ENCODE data around the gene TTLL1.

TTLL1 gene

GRCh38 chr22:43088984-43089717 lies at the start of gene TTLL1:
TSS of gene TTLL1 (minus strand) at chr22:43089391. CDS start at chr22:43075586, 13,805 bp downstream.
- peak; percentile 85 for DNase-seq (ENCODE audit: low spot score)

- DNase-seq (ENCODE audit: low spot score): no peak
Measured at GRCh38 chr22:43136801-43137200, 47.6 kb upstream of the TTLL1 start.

- DNase-seq (ENCODE audit: low spot score): peak; percentile 36
Measured at GRCh38 chr22:43136255-43136654, 47.1 kb upstream of the TTLL1 start.

- no peak for DNase-seq (ENCODE audit: low spot score)
Measured at GRCh38 chr22:43135565-43135964, 46.4 kb upstream of the TTLL1 start.

GRCh38 chr22:43134553-43134952 lies 45.4 kb upstream of the TTLL1 start:
- no peak for DNase-seq (ENCODE audit: low spot score)

- DNase-seq (ENCODE audit: low spot score): no peak
Measured at GRCh38 chr22:43133401-43133800, 44.2 kb upstream of the TTLL1 start.

GRCh38 chr22:43131773-43132501 lies 42.7 kb upstream of the TTLL1 start:
- no peak for DNase-seq (ENCODE audit: low spot score)

GRCh38 chr22:43129426-43130425 lies 40.5 kb upstream of the TTLL1 start:
- no peak for DNase-seq (ENCODE audit: low spot score)

- no peak for DNase-seq (ENCODE audit: low spot score)
Measured at GRCh38 chr22:43128928-43129424, 39.8 kb upstream of the TTLL1 start.

- no peak for DNase-seq (ENCODE audit: low spot score)
Measured at GRCh38 chr22:43128116-43128515, 38.9 kb upstream of the TTLL1 start.

- DNase-seq (ENCODE audit: low spot score): no peak
Measured at GRCh38 chr22:43127166-43127908, 38.1 kb upstream of the TTLL1 start.

GRCh38 chr22:43126501-43127165 lies 37.4 kb upstream of the TTLL1 start:
- DNase-seq (ENCODE audit: low spot score): no peak

- no peak for DNase-seq (ENCODE audit: low spot score)
Measured at GRCh38 chr22:43118953-43119458, 29.8 kb upstream of the TTLL1 start.

- no peak for DNase-seq (ENCODE audit: low spot score)
Measured at GRCh38 chr22:43118024-43118849, 29.0 kb upstream of the TTLL1 start.

GRCh38 chr22:43116932-43117331 lies 27.7 kb upstream of the TTLL1 start:
- DNase-seq (ENCODE audit: low spot score): no peak

- DNase-seq (ENCODE audit: low spot score): no peak
Measured at GRCh38 chr22:43114958-43115357, 25.8 kb upstream of the TTLL1 start.

GRCh38 chr22:43113526-43114251 lies 24.5 kb upstream of the TTLL1 start:
- DNase-seq (ENCODE audit: low spot score): no peak

GRCh38 chr22:43110927-43111623 lies 21.9 kb upstream of the TTLL1 start:
- peak; percentile 31 for DNase-seq (ENCODE audit: low spot score)
